ENCODE results near the gene CAPN9. TPM values are rescaled to one million over a fixed set of nuclear protein-coding genes. Genes with fewer than 3 reads are reported as not detected.

The CAPN9 gene
- total and polyA plus RNA-seq, 2 donors, result 0.19 to 0.46 TPM

DNA sequence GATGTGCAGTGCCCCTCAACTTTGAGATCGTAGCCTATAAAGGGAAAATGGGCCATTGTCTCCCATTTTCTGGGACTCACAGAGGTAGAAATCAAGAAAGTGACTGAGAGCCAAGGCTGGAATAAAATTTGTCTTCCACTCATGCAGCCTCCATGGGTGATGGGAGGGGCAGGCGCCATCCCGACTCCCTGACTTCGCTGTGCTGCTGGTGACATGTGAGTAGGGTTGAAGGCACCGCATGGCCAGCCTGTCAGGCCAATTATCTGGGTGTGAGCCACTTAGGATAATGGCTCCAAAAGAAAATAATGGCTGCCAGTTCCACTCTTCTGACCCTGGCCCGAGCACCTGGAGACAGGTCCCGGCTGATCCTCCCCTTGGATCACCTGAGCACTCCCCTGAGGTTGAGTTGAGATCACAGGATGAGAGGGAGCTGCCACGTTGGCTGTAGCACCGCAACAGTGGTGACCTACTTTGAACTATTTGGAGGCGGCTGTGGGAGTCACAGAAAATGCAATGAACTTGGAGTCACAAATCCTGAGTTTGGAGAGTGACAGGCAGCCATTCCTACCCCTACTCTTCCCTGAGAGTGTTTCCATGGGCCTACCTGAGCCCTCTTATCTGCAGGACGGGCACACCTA, 26.3 kb downstream of the CAPN9 start:
- no peak overlapping the region for H3K4me3 ChIP-seq (ENCODE audit: low read length in 2 of 2)
- peaks cover 0 to 3% of the 10 kb centered on the region in 2 donors for H3K9me3 ChIP-seq (ENCODE audit: control insufficient read depth in 2 of 2, insufficient read depth in 1 of 2, low read length in 1 of 2)
- H3K4me1 ChIP-seq (ENCODE audit: control insufficient read depth in 2 of 2, insufficient read depth in 2 of 2, low read length in 2 of 2), result no peaks in the 10 kb centered on the region
- no peak for DNase-seq (ENCODE audit: low read depth in 6 of 9, low spot score in 9 of 9)
- no peaks in the 10 kb centered on the region for H3K36me3 ChIP-seq (ENCODE audit: control insufficient read depth in 2 of 2, insufficient read depth in 2 of 2, low read length in 1 of 2)
- H3K27ac ChIP-seq (ENCODE audit: low read depth in 1 of 2, low read length in 1 of 2), result no peak overlapping the region
- WGBS, result 84% methylated on average over 11 of the region's 11 CpGs
- peaks cover 0 to 2% of the 10 kb centered on the region in 2 donors for H3K27me3 ChIP-seq (ENCODE audit: control insufficient read depth in 2 of 2, insufficient read depth in 1 of 2, low read length in 1 of 2)

DNA sequence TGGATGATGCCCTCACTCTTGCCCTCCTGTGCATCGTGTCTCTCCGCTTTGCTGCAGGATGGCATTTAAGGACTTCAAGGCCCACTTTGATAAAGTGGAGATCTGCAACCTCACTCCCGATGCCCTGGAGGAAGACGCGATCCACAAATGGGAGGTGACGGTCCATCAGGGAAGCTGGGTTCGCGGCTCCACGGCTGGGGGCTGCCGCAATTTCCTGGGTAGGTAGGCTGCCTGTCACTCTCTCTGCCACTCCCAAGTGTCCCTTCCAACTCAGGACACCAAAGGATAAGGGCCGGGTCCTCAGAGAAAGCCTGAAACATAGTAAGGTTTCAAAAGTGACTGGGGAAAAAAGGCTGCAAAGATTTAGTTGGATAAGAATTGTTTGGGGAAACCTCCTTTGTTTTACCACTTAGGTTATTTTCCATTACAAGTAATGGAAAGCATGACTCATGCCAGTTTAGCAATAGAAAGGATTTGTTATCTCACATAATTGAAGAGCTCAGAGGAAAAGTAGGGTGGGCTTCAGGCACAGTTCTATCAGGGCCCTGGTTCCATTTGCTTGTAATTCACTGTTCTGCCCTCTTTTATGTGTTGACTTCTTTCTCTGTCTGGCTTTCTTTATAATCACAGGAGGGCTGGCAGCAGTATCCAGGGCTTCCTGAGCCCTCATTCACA, 31.9 kb downstream of the CAPN9 start:
- no peak for DNase-seq (ENCODE audit: low read depth in 6 of 9, low spot score in 9 of 9)
- no peaks in the 10 kb centered on the region for H3K36me3 ChIP-seq (ENCODE audit: control insufficient read depth in 2 of 2, insufficient read depth in 2 of 2, low read length in 1 of 2)
- H3K4me3 ChIP-seq (ENCODE audit: low read length in 2 of 2), result no peak overlapping the region
- H3K9me3 ChIP-seq (ENCODE audit: control insufficient read depth in 2 of 2, insufficient read depth in 1 of 2, low read length in 1 of 2), result no peaks in the 10 kb centered on the region
- no peaks in the 10 kb centered on the region for H3K27me3 ChIP-seq (ENCODE audit: control insufficient read depth in 2 of 2, insufficient read depth in 1 of 2, low read length in 1 of 2)
- H3K27ac ChIP-seq (ENCODE audit: low read depth in 1 of 2, low read length in 1 of 2), result no peak overlapping the region
- no peaks in the 10 kb centered on the region for H3K4me1 ChIP-seq (ENCODE audit: control insufficient read depth in 2 of 2, insufficient read depth in 2 of 2, low read length in 2 of 2)
- WGBS, result 92% methylated on average over 11 of the region's 11 CpGs

- H3K4me3 ChIP-seq (ENCODE audit: low read length in 2 of 2), result no peak overlapping the region
- no peaks in the 10 kb centered on the region for H3K36me3 ChIP-seq (ENCODE audit: control insufficient read depth in 2 of 2, insufficient read depth in 2 of 2, low read length in 1 of 2)
- 93% methylated on average over 3 of the region's 3 CpGs for WGBS
- no peaks in the 10 kb centered on the region for H3K4me1 ChIP-seq (ENCODE audit: control insufficient read depth in 2 of 2, insufficient read depth in 2 of 2, low read length in 2 of 2)
- H3K27ac ChIP-seq (ENCODE audit: low read depth in 1 of 2, low read length in 1 of 2), result no peak overlapping the region
- no peaks in the 10 kb centered on the region for H3K9me3 ChIP-seq (ENCODE audit: control insufficient read depth in 2 of 2, insufficient read depth in 1 of 2, low read length in 1 of 2)
- H3K27me3 ChIP-seq (ENCODE audit: control insufficient read depth in 2 of 2, insufficient read depth in 1 of 2, low read length in 1 of 2), result no peaks in the 10 kb centered on the region
- DNase-seq (ENCODE audit: low read depth in 6 of 9, low spot score in 9 of 9), result no peak
These were observed 33.9 kb downstream of the CAPN9 start for GRCh38 chr1:230781131-230781530.

DNA sequence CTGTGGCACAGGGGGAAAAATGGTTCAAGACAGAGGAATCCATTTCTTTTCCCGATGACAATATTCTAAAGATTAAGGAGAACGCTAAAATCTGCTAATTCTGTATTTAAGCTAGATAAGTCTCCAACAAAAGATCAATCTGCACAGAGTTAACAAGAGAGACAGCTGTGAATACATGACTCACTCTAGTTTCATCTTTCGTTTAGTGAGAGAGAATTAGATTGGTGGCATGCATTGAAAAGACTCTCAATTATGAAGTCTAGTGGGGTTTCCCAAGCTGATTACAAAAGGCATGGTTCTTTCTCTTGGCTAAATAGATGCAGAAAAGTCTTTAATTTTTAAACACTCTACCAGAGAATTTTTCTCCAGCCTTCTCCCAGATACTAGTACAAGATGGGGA, 34.4 kb downstream of the CAPN9 start:
- no peaks in the 10 kb centered on the region for H3K36me3 ChIP-seq (ENCODE audit: control insufficient read depth in 2 of 2, insufficient read depth in 2 of 2, low read length in 1 of 2)
- H3K4me1 ChIP-seq (ENCODE audit: control insufficient read depth in 2 of 2, insufficient read depth in 2 of 2, low read length in 2 of 2), result no peaks in the 10 kb centered on the region
- H3K9me3 ChIP-seq (ENCODE audit: control insufficient read depth in 2 of 2, insufficient read depth in 1 of 2, low read length in 1 of 2), result no peaks in the 10 kb centered on the region
- no peak for DNase-seq (ENCODE audit: low read depth in 6 of 9, low spot score in 9 of 9)
- WGBS, result 94% methylated on average over 3 of the region's 3 CpGs
- H3K4me3 ChIP-seq (ENCODE audit: low read length in 2 of 2), result no peak overlapping the region
- no peaks in the 10 kb centered on the region for H3K27me3 ChIP-seq (ENCODE audit: control insufficient read depth in 2 of 2, insufficient read depth in 1 of 2, low read length in 1 of 2)
- no peak overlapping the region for H3K27ac ChIP-seq (ENCODE audit: low read depth in 1 of 2, low read length in 1 of 2)

- H3K9me3 ChIP-seq (ENCODE audit: control insufficient read depth in 2 of 2, insufficient read depth in 1 of 2, low read length in 1 of 2), result no peaks in the 10 kb centered on the region
- H3K4me3 ChIP-seq (ENCODE audit: low read length in 2 of 2), result no peak overlapping the region
- WGBS, result 96% methylated on average over 2 of the region's 2 CpGs
- no peak for DNase-seq (ENCODE audit: low read depth in 6 of 9, low spot score in 9 of 9)
- no peaks in the 10 kb centered on the region for H3K36me3 ChIP-seq (ENCODE audit: control insufficient read depth in 2 of 2, insufficient read depth in 2 of 2, low read length in 1 of 2)
- no peak overlapping the region for H3K27ac ChIP-seq (ENCODE audit: low read depth in 1 of 2, low read length in 1 of 2)
- H3K4me1 ChIP-seq (ENCODE audit: control insufficient read depth in 2 of 2, insufficient read depth in 2 of 2, low read length in 2 of 2), result no peaks in the 10 kb centered on the region
- H3K27me3 ChIP-seq (ENCODE audit: control insufficient read depth in 2 of 2, insufficient read depth in 1 of 2, low read length in 1 of 2), result no peaks in the 10 kb centered on the region
These were observed 37.0 kb downstream of the CAPN9 start for GRCh38 chr1:230784163-230784562.

- DNase-seq (ENCODE audit: low read depth in 6 of 9, low spot score in 9 of 9), result no peak
- no peaks in the 10 kb centered on the region for H3K4me1 ChIP-seq (ENCODE audit: control insufficient read depth in 2 of 2, insufficient read depth in 2 of 2, low read length in 2 of 2)
These were observed 38.6 kb downstream of the CAPN9 start for GRCh38 chr1:230785636-230786384.

DNA sequence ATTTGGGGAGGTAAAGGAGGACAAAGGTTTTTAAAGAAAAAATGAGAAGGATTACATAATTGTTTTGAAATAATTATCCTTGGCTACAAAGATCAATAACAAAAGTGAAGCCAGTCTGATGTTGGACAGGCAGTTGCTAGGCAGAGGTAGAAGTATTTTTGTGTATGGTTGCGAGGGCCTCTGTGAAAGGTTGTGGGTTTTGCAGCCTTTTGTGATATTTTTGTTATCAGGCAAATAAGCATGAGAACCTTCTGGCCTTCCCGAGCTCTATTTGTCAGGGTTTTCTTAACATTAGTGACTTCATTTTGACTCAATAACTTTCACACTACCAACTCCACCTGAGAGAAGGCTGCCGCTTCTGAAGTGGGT, 39.2 kb downstream of the CAPN9 start:
- no peaks in the 10 kb centered on the region for H3K36me3 ChIP-seq (ENCODE audit: control insufficient read depth in 2 of 2, insufficient read depth in 2 of 2, low read length in 1 of 2)
- H3K27me3 ChIP-seq (ENCODE audit: control insufficient read depth in 2 of 2, insufficient read depth in 1 of 2, low read length in 1 of 2), result no peaks in the 10 kb centered on the region
- H3K9me3 ChIP-seq (ENCODE audit: control insufficient read depth in 2 of 2, insufficient read depth in 1 of 2, low read length in 1 of 2), result no peaks in the 10 kb centered on the region
- no peak overlapping the region for H3K27ac ChIP-seq (ENCODE audit: low read depth in 1 of 2, low read length in 1 of 2)
- no peaks in the 10 kb centered on the region for H3K4me1 ChIP-seq (ENCODE audit: control insufficient read depth in 2 of 2, insufficient read depth in 2 of 2, low read length in 2 of 2)
- H3K4me3 ChIP-seq (ENCODE audit: low read length in 2 of 2), result no peak overlapping the region
- no peak for DNase-seq (ENCODE audit: low read depth in 6 of 9, low spot score in 9 of 9)
- WGBS, result 94% methylated on average over 3 of the region's 3 CpGs

More at GRCh38 chr1:230785636-230786384, 38.6 kb downstream of the CAPN9 start:
- no peaks in the 10 kb centered on the region for H3K36me3 ChIP-seq (ENCODE audit: control insufficient read depth in 2 of 2, insufficient read depth in 2 of 2, low read length in 1 of 2)
- WGBS, result 79% methylated on average over 2 of the region's 2 CpGs
- H3K27ac ChIP-seq (ENCODE audit: low read depth in 1 of 2, low read length in 1 of 2), result no peak overlapping the region
- no peak overlapping the region for H3K4me3 ChIP-seq (ENCODE audit: low read length in 2 of 2)
- H3K9me3 ChIP-seq (ENCODE audit: control insufficient read depth in 2 of 2, insufficient read depth in 1 of 2, low read length in 1 of 2), result no peaks in the 10 kb centered on the region
- H3K27me3 ChIP-seq (ENCODE audit: control insufficient read depth in 2 of 2, insufficient read depth in 1 of 2, low read length in 1 of 2), result no peaks in the 10 kb centered on the region

DNA sequence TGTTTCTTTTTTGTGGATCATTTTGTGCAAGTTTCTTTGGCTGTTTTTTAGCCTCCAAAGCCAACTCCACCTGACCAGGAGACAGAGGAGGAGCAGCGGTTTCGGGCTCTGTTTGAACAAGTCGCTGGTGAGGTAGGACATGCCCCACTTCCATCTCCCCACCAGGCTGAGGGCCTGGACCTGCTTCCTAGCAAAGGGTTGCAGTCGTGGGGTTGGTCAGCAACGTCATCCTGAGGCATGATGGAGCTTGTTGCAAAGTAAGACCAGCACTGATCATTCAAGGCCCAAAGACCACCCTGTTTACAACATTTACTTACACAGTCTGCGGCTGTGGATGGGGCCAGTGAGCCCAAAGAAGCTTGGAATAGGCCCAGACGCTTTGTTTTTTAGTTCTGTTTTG, 40.3 kb downstream of the CAPN9 start:
- Histone ChIP-seq H3K27me3 (ENCODE audit: control insufficient read depth in 2 of 2, insufficient read depth in 1 of 2, low read length in 1 of 2) (no peaks in the 10 kb centered on the region), H3K9me3 (ENCODE audit: control insufficient read depth in 2 of 2, insufficient read depth in 1 of 2, low read length in 1 of 2) (no peaks in the 10 kb centered on the region), H3K27ac (ENCODE audit: low read depth in 1 of 2, low read length in 1 of 2) (no peak overlapping the region), H3K36me3 (ENCODE audit: control insufficient read depth in 2 of 2, insufficient read depth in 2 of 2, low read length in 1 of 2) (no peaks in the 10 kb centered on the region), H3K4me1 (ENCODE audit: control insufficient read depth in 2 of 2, insufficient read depth in 2 of 2, low read length in 2 of 2) (no peaks in the 10 kb centered on the region), H3K4me3 (ENCODE audit: low read length in 2 of 2) (no peak overlapping the region)
- no peak for DNase-seq (ENCODE audit: low read depth in 6 of 9, low spot score in 9 of 9)
- WGBS, result 89% methylated on average over 7 of the region's 7 CpGs

- Histone ChIP-seq H3K27me3 (ENCODE audit: control insufficient read depth in 2 of 2, insufficient read depth in 1 of 2, low read length in 1 of 2) (no peaks in the 10 kb centered on the region), H3K36me3 (ENCODE audit: control insufficient read depth in 2 of 2, insufficient read depth in 2 of 2, low read length in 1 of 2) (no peaks in the 10 kb centered on the region), H3K27ac (ENCODE audit: low read depth in 1 of 2, low read length in 1 of 2) (no peak overlapping the region), H3K4me3 (ENCODE audit: low read length in 2 of 2) (no peak overlapping the region), H3K9me3 (ENCODE audit: control insufficient read depth in 2 of 2, insufficient read depth in 1 of 2, low read length in 1 of 2) (no peaks in the 10 kb centered on the region), H3K4me1 (ENCODE audit: control insufficient read depth in 2 of 2, insufficient read depth in 2 of 2, low read length in 2 of 2) (no peaks in the 10 kb centered on the region)
- DNase-seq (ENCODE audit: low read depth in 6 of 9, low spot score in 9 of 9), result no peak
- 96% methylated on average over 10 of the region's 10 CpGs for WGBS
These were observed 41.5 kb downstream of the CAPN9 start for GRCh38 chr1:230788561-230789275.
